BLaER1 (cell line): ENCODE measurements around the gene SLC29A1.

ENCODE experiments used
- H3K27ac ChIP-seq: shearing (Covaris generic); formaldehyde crosslinking; 2 replicates; pipeline ENCODE4 v1.8.1; 2022
- H3K27me3 ChIP-seq: shearing (Covaris generic); formaldehyde crosslinking; 2 replicates; pipeline ENCODE4 v1.8.1; 2022
- H3K36me3 ChIP-seq: shearing (Covaris generic); formaldehyde crosslinking; 2 replicates; pipeline ENCODE4 v1.8.1; 2022
- H3K4me1 ChIP-seq: shearing (Covaris generic); formaldehyde crosslinking; 2 replicates; pipeline ENCODE4 v1.8.1; 2022
- H3K4me2 ChIP-seq: shearing (Covaris generic); formaldehyde crosslinking; 2 replicates; pipeline ENCODE4 v1.8.1; 2022
- H3K4me3 ChIP-seq: shearing (Covaris generic); formaldehyde crosslinking; 2 replicates; pipeline ENCODE4 v1.8.1; 2022
- H3K9ac ChIP-seq: shearing (Covaris generic); formaldehyde crosslinking; 2 replicates; pipeline ENCODE4 v1.8.1; 2022
- H3K9me3 ChIP-seq: shearing (Covaris generic); formaldehyde crosslinking; 2 replicates; pipeline ENCODE4 v1.8.1; 2022
- H4K20me1 ChIP-seq: shearing (Covaris generic); formaldehyde crosslinking; 2 replicates; pipeline ENCODE4 v1.8.1; 2022
- Cebpa-rat ChIP-seq: shearing (Covaris generic); IDR thresholded peaks from 2 replicates; pipeline ENCODE4 v1.8.1; 2022

Gene SLC29A1

DNA sequence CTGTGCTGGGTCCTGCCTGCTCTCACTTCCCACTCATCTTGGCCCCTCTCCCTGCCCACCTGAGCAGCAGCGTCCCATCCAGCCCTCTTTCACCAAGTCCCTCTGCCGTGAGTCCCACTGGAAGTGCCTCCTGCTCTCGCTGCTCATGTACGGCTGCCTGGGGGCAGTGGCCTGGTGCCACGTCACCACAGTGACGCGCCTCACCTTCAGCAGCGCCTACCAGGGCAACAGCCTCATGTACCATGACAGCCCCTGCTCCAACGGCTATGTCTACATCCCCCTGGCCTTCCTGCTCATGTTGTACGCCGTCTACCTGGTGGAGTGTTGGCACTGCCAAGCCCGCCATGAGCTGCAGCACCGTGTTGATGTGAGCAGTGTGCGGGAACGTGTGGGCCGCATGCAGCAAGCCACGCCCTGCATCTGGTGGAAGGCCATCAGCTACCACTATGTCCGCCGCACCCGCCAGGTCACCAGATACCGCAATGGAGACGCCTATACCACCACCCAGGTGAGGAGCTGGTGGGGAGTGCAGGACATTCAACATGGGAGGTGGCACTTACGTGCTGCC lies 49.7 kb downstream of the SLC29A1 start:
- Histone ChIP-seq H3K9ac (no peak overlapping the region), H3K27ac (no peak overlapping the region), H3K9me3 (no peaks in the 10 kb centered on the region), H3K4me1 (peaks cover 20% of the 10 kb centered on the region), H3K27me3 (peaks cover 79% of the 10 kb centered on the region), H3K4me2 (no peak overlapping the region), H4K20me1 (peaks cover 48% of the 10 kb centered on the region), H3K36me3 (no peaks in the 10 kb centered on the region), H3K4me3 (no peak overlapping the region)
- TF ChIP-seq Cebpa-rat: no peak

- no peaks in the 10 kb centered on the region for H3K36me3 ChIP-seq
- peaks cover 45% of the 10 kb centered on the region for H4K20me1 ChIP-seq
- no peak overlapping the region for H3K4me2 ChIP-seq
- no peaks in the 10 kb centered on the region for H3K9me3 ChIP-seq
- no peak overlapping the region for H3K27ac ChIP-seq
- H3K27me3 ChIP-seq: peaks cover 73% of the 10 kb centered on the region
- H3K4me3 ChIP-seq: no peak overlapping the region
- H3K9ac ChIP-seq: no peak overlapping the region
- peaks cover 15% of the 10 kb centered on the region for H3K4me1 ChIP-seq
- TF ChIP-seq Cebpa-rat: no peak
Observed at GRCh38 chr6:44273617-44274016, 50.2 kb downstream of the SLC29A1 start.

DNA sequence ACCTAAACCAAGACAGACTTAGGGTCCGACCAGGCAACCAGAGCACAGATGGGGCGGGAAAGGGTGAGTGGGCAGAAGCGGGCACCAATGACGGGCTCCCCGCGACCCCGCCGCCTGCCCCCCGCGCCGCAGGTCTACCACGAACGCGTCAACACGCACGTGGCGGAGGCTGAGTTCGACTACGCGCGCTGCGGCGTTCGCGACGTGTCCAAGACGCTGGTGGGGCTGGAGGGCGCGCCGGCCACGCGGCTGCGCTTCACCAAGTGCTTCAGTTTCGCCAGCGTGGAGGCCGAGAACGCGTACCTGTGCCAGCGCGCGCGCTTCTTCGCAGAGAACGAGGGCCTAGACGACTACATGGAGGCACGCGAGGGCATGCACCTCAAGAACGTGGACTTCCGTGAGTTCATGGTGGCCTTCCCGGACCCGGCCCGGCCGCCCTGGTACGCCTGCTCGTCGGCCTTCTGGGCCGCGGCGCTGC lies 51.9 kb downstream of the SLC29A1 start:
- H3K4me2 ChIP-seq: no peak overlapping the region
- no peaks in the 10 kb centered on the region for H3K36me3 ChIP-seq
- no peaks in the 10 kb centered on the region for H3K9me3 ChIP-seq
- H3K4me1 ChIP-seq: no peaks in the 10 kb centered on the region
- H3K27ac ChIP-seq: no peak overlapping the region
- H3K4me3 ChIP-seq: no peak overlapping the region
- H3K27me3 ChIP-seq: peaks cover 56% of the 10 kb centered on the region
- no peak for TF ChIP-seq Cebpa-rat
- no peak overlapping the region for H3K9ac ChIP-seq
- H4K20me1 ChIP-seq: peaks cover 29% of the 10 kb centered on the region; the same call in 1 of the 2 replicates

GRCh38 chr6:44275749-44276648 lies 52.6 kb downstream of the SLC29A1 start:
- H3K4me2 ChIP-seq: no peak overlapping the region
- peaks cover 29% of the 10 kb centered on the region; the same call in 1 of the 2 replicates for H4K20me1 ChIP-seq
- no peaks in the 10 kb centered on the region for H3K4me1 ChIP-seq
- no peak for TF ChIP-seq Cebpa-rat
- H3K27me3 ChIP-seq: peaks cover 49% of the 10 kb centered on the region
- no peaks in the 10 kb centered on the region for H3K36me3 ChIP-seq
- H3K4me3 ChIP-seq: no peak overlapping the region
- no peak overlapping the region for H3K27ac ChIP-seq
- H3K9me3 ChIP-seq: no peaks in the 10 kb centered on the region
- H3K9ac ChIP-seq: no peak overlapping the region

DNA sequence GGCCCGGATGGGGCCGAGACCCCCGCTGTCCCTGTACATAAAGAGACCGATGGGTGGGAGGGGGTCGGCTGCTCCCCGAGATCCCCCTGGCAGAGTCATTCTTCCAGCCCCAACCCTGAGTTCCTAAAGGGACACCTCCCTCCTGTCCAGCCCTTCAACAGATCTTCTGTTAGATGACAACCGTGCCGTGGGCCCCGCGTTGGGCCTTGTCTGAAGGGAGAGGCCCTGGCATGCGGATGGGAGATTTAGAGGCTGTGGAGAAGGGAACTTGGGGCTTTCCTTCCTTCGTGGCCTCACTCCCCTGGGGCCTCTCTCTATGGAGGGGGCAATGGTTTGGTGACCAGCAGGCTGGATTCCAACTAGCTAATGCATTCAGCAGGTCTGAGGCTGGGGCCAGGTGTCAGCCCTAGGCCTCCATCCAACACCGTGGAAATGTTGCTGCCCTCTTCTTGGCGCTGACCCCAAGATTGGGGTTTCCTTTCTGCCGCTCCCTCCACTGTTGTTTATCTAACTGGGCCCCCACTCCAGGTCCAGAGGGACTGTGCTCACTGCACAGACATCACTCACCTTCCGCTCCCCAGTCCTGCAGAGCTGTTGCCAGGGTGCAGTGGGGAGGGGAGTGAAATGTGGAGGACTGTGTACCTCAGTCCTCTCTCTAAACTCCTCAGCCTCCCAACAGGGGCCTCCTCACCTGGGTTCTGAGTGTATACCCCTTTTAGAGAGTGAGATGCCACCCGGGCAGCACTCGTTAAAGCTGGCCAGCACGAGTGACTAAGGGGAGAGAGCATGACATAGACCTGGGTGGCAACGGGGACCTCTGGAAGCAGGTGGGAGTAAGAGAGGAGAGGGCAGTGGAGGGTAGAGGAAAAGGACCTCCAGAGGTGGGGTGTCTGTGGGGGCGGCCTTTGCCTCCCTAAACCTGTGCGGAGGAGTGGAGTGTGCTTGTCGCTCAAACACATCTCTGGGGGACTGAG lies 53.6 kb downstream of the SLC29A1 start:
- Histone ChIP-seq H3K36me3 (no peaks in the 10 kb centered on the region), H3K4me3 (no peak overlapping the region), H3K4me2 (no peak overlapping the region), H3K4me1 (no peaks in the 10 kb centered on the region), H4K20me1 (peaks cover 21% of the 10 kb centered on the region; the same call in 1 of the 2 replicates), H3K9ac (no peak overlapping the region), H3K27me3 (peaks cover 40% of the 10 kb centered on the region), H3K27ac (no peak overlapping the region), H3K9me3 (no peaks in the 10 kb centered on the region)
- no peak for TF ChIP-seq Cebpa-rat

DNA sequence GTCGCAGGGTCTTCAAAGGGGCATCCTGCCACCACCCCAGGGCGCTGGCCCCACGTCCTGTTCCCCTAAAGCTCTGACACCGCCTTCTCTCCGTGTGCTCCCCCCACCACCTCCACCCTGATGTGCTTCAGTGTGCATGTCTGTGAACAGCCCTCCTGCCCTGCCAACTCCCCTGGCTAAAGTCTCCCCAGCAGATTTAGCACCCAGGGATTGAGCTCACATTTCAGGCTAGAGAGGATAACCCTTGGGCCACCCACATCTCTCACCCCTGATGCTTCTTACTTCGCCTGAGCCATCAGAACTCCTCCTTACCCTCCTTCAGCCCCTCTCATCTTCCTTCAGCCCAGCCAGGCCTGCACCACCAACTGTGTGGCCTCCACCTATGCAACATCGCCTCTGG lies 54.4 kb downstream of the SLC29A1 start:
- Histone ChIP-seq H3K4me2 (no peak overlapping the region), H3K9me3 (no peaks in the 10 kb centered on the region), H3K27me3 (peaks cover 32% of the 10 kb centered on the region), H3K36me3 (no peaks in the 10 kb centered on the region), H3K4me3 (no peak overlapping the region), H4K20me1 (peaks cover 13% of the 10 kb centered on the region; the same call in 1 of the 2 replicates), H3K27ac (no peak overlapping the region), H3K9ac (no peak overlapping the region), H3K4me1 (no peaks in the 10 kb centered on the region)
- no peak for TF ChIP-seq Cebpa-rat

GRCh38 chr6:44278315-44278714 lies 54.9 kb downstream of the SLC29A1 start:
- no peaks in the 10 kb centered on the region for H3K4me1 ChIP-seq
- peaks cover 30% of the 10 kb centered on the region; the same call in 1 of the 2 replicates for H3K27me3 ChIP-seq
- no peak overlapping the region for H3K27ac ChIP-seq
- no peak overlapping the region for H3K4me2 ChIP-seq
- H3K9ac ChIP-seq: no peak overlapping the region
- H3K9me3 ChIP-seq: no peaks in the 10 kb centered on the region
- H3K36me3 ChIP-seq: no peaks in the 10 kb centered on the region
- no peak overlapping the region for H3K4me3 ChIP-seq
- TF ChIP-seq Cebpa-rat: no peak
- peaks cover 15% of the 10 kb centered on the region; the same call in 1 of the 2 replicates for H4K20me1 ChIP-seq

DNA sequence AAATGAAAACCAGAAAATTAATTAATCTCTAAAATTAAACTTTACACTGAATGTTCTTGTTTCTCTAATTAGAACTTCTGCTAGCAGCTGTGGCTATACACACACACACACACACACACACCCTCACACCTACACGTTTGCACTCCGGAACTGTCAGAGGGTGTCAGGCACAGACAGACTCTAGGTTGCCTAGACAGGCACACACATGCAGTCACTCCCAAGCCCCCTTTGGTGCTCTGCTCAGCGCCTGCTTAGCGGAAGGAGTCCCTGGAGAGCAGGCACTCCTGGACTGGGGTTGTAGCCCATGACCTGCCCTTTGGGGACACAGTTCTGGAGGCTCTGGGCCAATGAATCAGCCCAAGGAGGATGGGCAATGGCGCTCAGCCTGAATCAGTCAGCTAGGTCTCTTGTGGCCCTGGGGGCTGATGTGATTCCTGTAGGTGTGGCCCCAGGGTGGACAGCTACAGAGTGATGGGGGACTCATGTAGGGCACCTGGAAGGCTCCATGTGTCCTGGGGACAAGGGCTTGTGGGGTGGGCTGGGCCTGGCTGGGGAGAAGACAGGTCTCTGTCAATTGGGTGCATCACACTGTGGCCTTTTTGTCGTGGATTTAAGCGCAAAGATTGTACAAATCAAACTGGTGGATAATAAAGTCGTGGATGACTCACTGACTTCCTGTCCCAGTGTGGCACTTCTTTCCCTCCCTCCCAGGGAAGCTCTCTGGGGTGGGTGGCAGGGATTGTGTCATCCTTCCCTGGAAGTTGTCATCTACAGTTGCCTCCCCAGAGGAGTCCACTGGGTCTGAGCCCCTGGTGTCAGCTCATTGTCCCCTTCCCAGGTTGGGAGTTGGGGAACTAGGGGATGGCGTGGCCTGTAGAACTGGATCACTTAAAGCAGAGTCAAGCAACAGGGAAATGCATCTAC lies 55.6 kb downstream of the SLC29A1 start:
- H3K4me1 ChIP-seq: no peaks in the 10 kb centered on the region

More for the DNA sequence above, 55.6 kb downstream of the SLC29A1 start:
- Histone ChIP-seq H3K27ac (no peak overlapping the region), H3K9me3 (no peaks in the 10 kb centered on the region), H3K4me3 (no peak overlapping the region), H3K36me3 (no peaks in the 10 kb centered on the region), H3K9ac (no peak overlapping the region), H4K20me1 (peaks cover 18% of the 10 kb centered on the region; the same call in 1 of the 2 replicates), H3K4me2 (no peak overlapping the region), H3K27me3 (peaks cover 36% of the 10 kb centered on the region; the same call in 1 of the 2 replicates)
- TF ChIP-seq Cebpa-rat: no peak
